DOHH2 (cell line): ENCODE measurements around the gene NFIB.

Experiments
- CTCF ChIP-seq: fragments of 200-600 bp; sonication (generic); IDR thresholded peaks from one replicate; pipeline ENCODE4 v1.5.1; 2014; ENCODE audit warnings: antibody characterized with exemption, mild to moderate bottlenecking, low read depth, low read length; ENCODE audit not compliant: poor library complexity, severe bottlenecking
- EZH2phosphoT487 ChIP-seq: fragments of 200-600 bp; sonication (generic); IDR thresholded peaks from 2 replicates; pipeline ENCODE4 v1.6.1; 2017; ENCODE audit warnings: borderline replicate concordance, mild to moderate bottlenecking, antibody characterized with exemption, low read length, moderate library complexity, mixed read lengths

- TF ChIP-seq CTCF = no peak
- no peak for TF ChIP-seq EZH2phosphoT487
Measured at GRCh38 chr9:14348373-14349145, 34.6 kb upstream of the NFIB start.
